GM12865 (cell line): ENCODE data around the gene SPNS2.
A peak's percentile ranks its signal among the peaks of the same experiment; 100 is the strongest.

ENCODE experiments used
- DNase-seq: peaks from one replicate; pipeline ENCODE4 v3.0.0; 2010; ENCODE audit warnings: low read depth
- H3K4me3 ChIP-seq: 2 replicates; pipeline ENCODE4 v1.5.1; 2011; ENCODE audit warnings: mild to moderate bottlenecking, low read depth, low read length, control low read depth
- CTCF ChIP-seq: IDR thresholded peaks from 2 replicates; pipeline ENCODE4 v1.5.1; 2011; ENCODE audit warnings: low read length, control low read depth, low read depth, inconsistent platforms; ENCODE audit not compliant: insufficient read depth; ENCODE audit errors: missing control alignments

The SPNS2 gene

GRCh38 chr17:4514206-4514605 is 15.5 kb downstream of the SPNS2 start:
- no peak for TF ChIP-seq CTCF
- H3K4me3 ChIP-seq, result no peak overlapping the region
- DNase-seq, result no peak

- no peak for DNase-seq
- TF ChIP-seq CTCF, result no peak
- H3K4me3 ChIP-seq, result no peak overlapping the region
Measured at GRCh38 chr17:4514779-4515178, 16.1 kb downstream of the SPNS2 start.

GRCh38 chr17:4515501-4515900 is 16.8 kb downstream of the SPNS2 start:
- no peak for TF ChIP-seq CTCF
- no peak for DNase-seq
- no peak overlapping the region for H3K4me3 ChIP-seq

GRCh38 chr17:4516735-4517134 is 18.1 kb downstream of the SPNS2 start:
- no peak for TF ChIP-seq CTCF
- no peak overlapping the region for H3K4me3 ChIP-seq
- DNase-seq, result no peak

GRCh38 chr17:4518901-4519300 is 20.2 kb downstream of the SPNS2 start:
- TF ChIP-seq CTCF, result no peak
- peak overlapping the region; percentile 44 for H3K4me3 ChIP-seq
- DNase-seq, result peak; percentile 45

- TF ChIP-seq CTCF, result no peak
- H3K4me3 ChIP-seq, result no peak overlapping the region
- no peak for DNase-seq
Measured at GRCh38 chr17:4519361-4519788, 20.7 kb downstream of the SPNS2 start.

- TF ChIP-seq CTCF, result no peak
- DNase-seq, result no peak
- no peak overlapping the region for H3K4me3 ChIP-seq
Measured at GRCh38 chr17:4520060-4520893, 21.6 kb downstream of the SPNS2 start.
